GM19035 (cell line): Measurements from ENCODE around the gene ZNF174.

Experiments
- ATAC-seq: cut with Tn5 transposase; IDR thresholded peaks from one replicate; pipeline ENCODE4 v1.9.1; 2021; ENCODE audit not compliant: unreplicated experiment

The ZNF174 gene

DNA sequence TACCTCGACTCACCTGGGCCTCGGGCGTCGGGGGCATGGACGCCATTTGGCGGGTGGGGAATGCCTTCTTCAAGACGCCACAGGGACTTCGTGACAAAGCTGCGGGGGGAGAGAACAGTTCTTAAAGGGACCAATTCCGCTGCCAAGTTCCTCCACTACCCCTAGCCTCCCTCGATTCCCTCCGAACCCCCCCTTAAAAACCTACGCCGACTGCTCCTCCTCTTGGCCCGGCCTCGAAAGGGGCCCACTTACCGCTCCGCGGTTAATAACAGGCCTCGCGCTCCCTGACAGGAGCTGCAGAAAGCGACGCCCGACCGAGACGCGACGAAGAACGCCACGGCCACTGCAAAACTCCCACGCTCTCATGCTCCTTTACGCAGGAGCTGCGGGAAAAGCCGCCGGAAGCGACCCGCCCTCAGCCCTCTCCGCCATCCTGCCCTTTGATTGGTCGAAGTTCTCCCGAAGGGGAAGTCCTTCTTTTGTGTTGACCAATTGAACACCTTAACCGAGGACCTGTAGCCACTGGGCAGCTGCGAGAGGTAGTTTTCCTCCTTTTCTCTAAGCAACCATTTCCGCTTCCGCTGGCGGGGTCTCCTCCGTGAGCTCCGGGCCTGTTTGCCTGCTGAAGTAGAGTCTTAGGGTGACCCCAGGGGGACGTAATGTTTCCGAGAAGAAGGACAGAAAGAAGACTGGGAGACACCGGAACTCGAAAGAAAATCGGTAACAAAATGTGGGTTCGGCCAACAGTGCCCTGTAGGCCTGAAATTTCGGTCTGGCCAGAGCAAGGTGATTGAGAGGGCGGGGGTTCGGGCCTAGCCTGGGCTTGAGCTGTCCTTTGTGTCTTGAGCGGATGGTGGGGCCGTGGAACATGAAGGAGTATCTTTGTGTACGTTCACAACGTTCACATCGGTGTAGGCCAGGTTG lies 42.4 kb downstream of the ZNF174 start, which contains the start of the genes NAA60 and ZNF597:
NAA60 (plus strand) TSS at position 573 of the 924 bp plus-strand sequence. CDS start 32,548 bp downstream, outside the sequence.
ZNF597 (minus strand) TSS at position 397 of the 924 bp plus-strand sequence; CDS start at position 46, 351 bp downstream.
- peak; percentile 83 for ATAC-seq

DNA sequence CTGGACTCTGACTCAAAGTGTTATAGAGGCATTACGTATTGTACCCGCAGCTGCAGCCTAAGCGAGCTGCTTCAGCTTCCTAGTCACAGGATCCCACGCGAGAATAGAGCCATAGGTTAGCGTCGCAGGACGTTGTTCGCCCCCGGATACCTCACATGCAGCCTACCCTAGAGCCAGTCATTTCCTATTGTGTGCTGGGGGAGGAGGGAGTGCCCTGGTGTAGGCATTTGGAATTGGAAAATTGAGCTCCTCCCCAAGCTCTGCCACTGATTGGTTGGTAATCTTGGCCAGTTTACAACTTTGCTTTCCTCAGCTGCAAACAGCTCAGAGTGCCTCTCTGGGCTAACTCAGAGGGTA lies 43.0 kb downstream of the ZNF174 start:
- no peak for ATAC-seq

GRCh38 chr16:3454093-3454492 lies 53.1 kb downstream of the ZNF174 start:
- no peak for ATAC-seq

DNA sequence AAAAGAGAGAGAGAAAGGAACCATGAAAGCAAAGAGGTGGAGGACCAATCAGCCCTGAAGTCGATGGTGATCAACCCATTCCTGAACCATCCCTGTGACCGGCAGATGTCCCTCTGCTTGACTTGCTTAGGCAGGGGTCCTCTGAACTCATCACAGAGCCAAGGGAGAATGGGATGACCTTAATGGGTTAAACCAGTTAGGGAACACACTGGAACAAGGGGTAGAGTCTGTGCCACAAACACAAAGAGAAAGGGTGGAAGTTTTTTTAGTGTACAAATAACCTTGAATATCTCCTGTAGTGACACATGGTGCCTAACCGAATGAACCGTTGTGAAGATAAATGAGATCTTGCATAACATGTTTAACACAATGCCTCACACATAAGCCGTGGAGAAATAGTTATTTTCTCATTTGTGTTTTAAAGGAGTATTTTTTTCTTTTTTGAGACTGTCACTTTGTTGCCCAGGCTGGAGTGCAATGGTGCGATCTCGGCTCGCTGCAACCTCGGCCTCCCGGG lies 53.7 kb downstream of the ZNF174 start:
- ATAC-seq: no peak

GRCh38 chr16:3457434-3458252 lies 56.6 kb downstream of the ZNF174 start:
- peak; percentile 75 for ATAC-seq

DNA sequence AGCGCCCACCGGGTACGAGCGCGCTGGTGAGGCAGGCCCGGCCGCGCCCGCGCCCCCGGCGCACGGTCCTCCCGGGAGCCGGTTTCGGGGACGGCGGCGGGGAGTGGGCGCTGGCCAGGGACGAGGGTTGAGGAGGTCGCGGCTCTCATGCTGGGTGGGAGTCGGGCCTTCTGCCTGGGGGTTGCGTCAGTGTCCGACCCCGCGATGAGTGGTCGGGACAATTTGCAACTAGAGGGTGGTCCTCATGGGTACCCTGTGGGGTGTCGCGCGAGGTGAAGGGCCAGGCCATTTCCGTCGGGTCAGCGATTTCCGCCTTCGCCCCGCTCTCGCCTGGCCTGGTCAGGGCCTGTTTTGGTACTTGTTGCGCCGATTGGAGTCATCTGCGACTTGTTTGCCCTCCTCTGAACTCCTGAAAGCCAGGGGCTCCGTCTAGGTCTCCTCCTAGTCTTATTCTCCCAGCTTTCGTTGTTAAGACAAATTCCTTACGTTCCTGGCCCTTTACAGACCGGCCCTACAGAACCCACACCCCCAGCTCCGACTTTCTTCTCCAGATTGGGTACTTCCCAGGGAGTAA lies 57.4 kb downstream of the ZNF174 start:
- ATAC-seq: peak; percentile 24

GRCh38 chr16:3458852-3459361 lies 57.9 kb downstream of the ZNF174 start:
- ATAC-seq: no peak
